Stimulated activated memory B cell treated with anti-CD40 and anti-IgM and Interleukin-4, amounts not matched to agents 10 μg/mL and 1 μg/mL and 100 μg/mL, for 72 hours (primary cell): ENCODE data around the gene AP2B1.

Experiments used
- ATAC-seq: fragments of 150-1000 bp; cut with Tn5 transposase; 2 replicates; pipeline ENCODE4 v1.10.0; 2021
- H3K27ac Mint-ChIP-seq: one replicate; pipeline ENCODE4 v1.8.0; 2022; ENCODE audit warnings: mild to moderate bottlenecking, mixed read lengths
- H3K27me3 Mint-ChIP-seq: one replicate; pipeline ENCODE4 v1.8.0; 2022; ENCODE audit warnings: mixed read lengths
- H3K36me3 Mint-ChIP-seq: one replicate; pipeline ENCODE4 v1.8.0; 2022; ENCODE audit warnings: mixed read lengths
- H3K4me1 Mint-ChIP-seq: one replicate; pipeline ENCODE4 v1.8.0; 2022; ENCODE audit warnings: mixed read lengths
- H3K4me3 Mint-ChIP-seq: one replicate; pipeline ENCODE4 v1.8.0; 2022; ENCODE audit warnings: mild to moderate bottlenecking, moderate library complexity, mixed read lengths
- H3K9me3 Mint-ChIP-seq: one replicate; pipeline ENCODE4 v1.8.0; 2022; ENCODE audit warnings: mixed read lengths

Gene AP2B1

GRCh38 chr17:35764123-35764991 lies 177.2 kb downstream of the AP2B1 start:
- Mint-ChIP-seq H3K9me3 (no peaks in the 10 kb centered on the region), H3K27me3 (peaks cover 4% of the 10 kb centered on the region), H3K36me3 (no peaks in the 10 kb centered on the region), H3K4me1 (peaks cover 9% of the 10 kb centered on the region), H3K4me3 (peak overlapping the region; percentile 94), H3K27ac (peak overlapping the region; percentile 61)
- ATAC-seq: peak; percentile 96

GRCh38 chr17:35765086-35765710 lies 178.1 kb downstream of the AP2B1 start:
- Mint-ChIP-seq H3K4me3 (peak overlapping the region; percentile 94), H3K27ac (peak overlapping the region; percentile 61), H3K4me1 (peaks cover 9% of the 10 kb centered on the region), H3K36me3 (no peaks in the 10 kb centered on the region), H3K9me3 (no peaks in the 10 kb centered on the region), H3K27me3 (peaks cover 10% of the 10 kb centered on the region)
- no peak for ATAC-seq

- H3K4me3 Mint-ChIP-seq: no peak overlapping the region
- no peaks in the 10 kb centered on the region for H3K9me3 Mint-ChIP-seq
- H3K27ac Mint-ChIP-seq: no peak overlapping the region
- peaks cover 10% of the 10 kb centered on the region for H3K27me3 Mint-ChIP-seq
- ATAC-seq: no peak
- no peaks in the 10 kb centered on the region for H3K36me3 Mint-ChIP-seq
- peaks cover 9% of the 10 kb centered on the region for H3K4me1 Mint-ChIP-seq
Observed at GRCh38 chr17:35765756-35766488, 178.8 kb downstream of the AP2B1 start.

GRCh38 chr17:35766489-35766877 lies 179.4 kb downstream of the AP2B1 start:
- H3K27ac Mint-ChIP-seq: no peak overlapping the region
- peaks cover 9% of the 10 kb centered on the region for H3K4me1 Mint-ChIP-seq
- H3K27me3 Mint-ChIP-seq: peaks cover 10% of the 10 kb centered on the region
- no peaks in the 10 kb centered on the region for H3K36me3 Mint-ChIP-seq
- no peak for ATAC-seq
- no peak overlapping the region for H3K4me3 Mint-ChIP-seq
- H3K9me3 Mint-ChIP-seq: no peaks in the 10 kb centered on the region

GRCh38 chr17:35766903-35767510 lies 179.9 kb downstream of the AP2B1 start:
- Mint-ChIP-seq H3K36me3 (no peaks in the 10 kb centered on the region), H3K4me1 (peaks cover 9% of the 10 kb centered on the region), H3K9me3 (no peaks in the 10 kb centered on the region), H3K27ac (no peak overlapping the region), H3K27me3 (peaks cover 13% of the 10 kb centered on the region), H3K4me3 (no peak overlapping the region)
- no peak for ATAC-seq

- H3K36me3 Mint-ChIP-seq: no peaks in the 10 kb centered on the region
- H3K9me3 Mint-ChIP-seq: no peaks in the 10 kb centered on the region
- H3K4me1 Mint-ChIP-seq: peaks cover 9% of the 10 kb centered on the region
- peaks cover 31% of the 10 kb centered on the region for H3K27me3 Mint-ChIP-seq
- ATAC-seq: no peak
- no peak overlapping the region for H3K27ac Mint-ChIP-seq
- no peak overlapping the region for H3K4me3 Mint-ChIP-seq
Observed at GRCh38 chr17:35768797-35769196, 181.7 kb downstream of the AP2B1 start.

GRCh38 chr17:35769895-35770486 lies 182.9 kb downstream of the AP2B1 start:
- no peaks in the 10 kb centered on the region for H3K9me3 Mint-ChIP-seq
- H3K27me3 Mint-ChIP-seq: peaks cover 43% of the 10 kb centered on the region
- no peak overlapping the region for H3K27ac Mint-ChIP-seq
- H3K4me3 Mint-ChIP-seq: no peak overlapping the region
- peaks cover 2% of the 10 kb centered on the region for H3K4me1 Mint-ChIP-seq
- ATAC-seq: no peak
- no peaks in the 10 kb centered on the region for H3K36me3 Mint-ChIP-seq

- Mint-ChIP-seq H3K4me1 (no peaks in the 10 kb centered on the region), H3K36me3 (no peaks in the 10 kb centered on the region), H3K4me3 (no peak overlapping the region), H3K27ac (no peak overlapping the region), H3K9me3 (no peaks in the 10 kb centered on the region), H3K27me3 (peaks cover 57% of the 10 kb centered on the region)
- ATAC-seq: peak; percentile 5
Observed at GRCh38 chr17:35773129-35773528, 186.0 kb downstream of the AP2B1 start.

- Mint-ChIP-seq H3K27me3 (peaks cover 61% of the 10 kb centered on the region), H3K4me3 (no peak overlapping the region), H3K27ac (no peak overlapping the region), H3K9me3 (no peaks in the 10 kb centered on the region), H3K4me1 (no peaks in the 10 kb centered on the region), H3K36me3 (no peaks in the 10 kb centered on the region)
- ATAC-seq: no peak
Observed at GRCh38 chr17:35773679-35774425, 186.7 kb downstream of the AP2B1 start.

GRCh38 chr17:35774499-35774898 lies 187.4 kb downstream of the AP2B1 start:
- Mint-ChIP-seq H3K4me3 (no peak overlapping the region), H3K27me3 (peaks cover 59% of the 10 kb centered on the region), H3K4me1 (no peaks in the 10 kb centered on the region), H3K9me3 (no peaks in the 10 kb centered on the region), H3K27ac (no peak overlapping the region), H3K36me3 (no peaks in the 10 kb centered on the region)
- ATAC-seq: no peak

GRCh38 chr17:35775039-35775438 lies 187.9 kb downstream of the AP2B1 start:
- Mint-ChIP-seq H3K36me3 (no peaks in the 10 kb centered on the region), H3K27me3 (peaks cover 56% of the 10 kb centered on the region), H3K9me3 (no peaks in the 10 kb centered on the region), H3K4me1 (no peaks in the 10 kb centered on the region), H3K27ac (no peak overlapping the region), H3K4me3 (no peak overlapping the region)
- ATAC-seq: no peak

GRCh38 chr17:35775583-35775982 lies 188.5 kb downstream of the AP2B1 start:
- Mint-ChIP-seq H3K36me3 (no peaks in the 10 kb centered on the region), H3K27ac (no peak overlapping the region), H3K27me3 (peaks cover 57% of the 10 kb centered on the region), H3K4me3 (no peak overlapping the region), H3K4me1 (no peaks in the 10 kb centered on the region), H3K9me3 (no peaks in the 10 kb centered on the region)
- no peak for ATAC-seq
